ENCODE results near the gene TMEM132D. TPM values are rescaled to one million over a fixed set of nuclear protein-coding genes. Genes with fewer than 3 reads are reported as not detected.

The TMEM132D gene
- total and polyA plus RNA-seq, 2 of the 8 experiments (the other 6 are each of a cell fraction or from before 2014, with no cell fraction given) = 3.5 to 10.1 TPM

- no peak overlapping the region for H4K8ac ChIP-seq (ENCODE audit: extremely low read depth, insufficient read depth, low read length)
- H3K23ac ChIP-seq (ENCODE audit: insufficient read length) = no peak overlapping the region
- no peak overlapping the region for H2BK20ac ChIP-seq (ENCODE audit: low read length)
- FAIRE-seq = no peak
- ChIA-PET POLR2A (ENCODE audit: partially characterized antibody) (no interaction called here), CTCF (ENCODE audit: partially characterized antibody) (no interaction called here)
- H3K14ac ChIP-seq (ENCODE audit: insufficient read length) = no peak overlapping the region
- TF ChIP-seq SAP30 (IDR thresholded peaks at IDR 0.05; ENCODE audit: insufficient read depth, insufficient replicate concordance, low read length) = no peak
- no peak for TF ChIP-seq EGR1 (IDR thresholded peaks at IDR 0.05; ENCODE audit: borderline replicate concordance, low read depth, low read length)
- TF ChIP-seq NRF1 (IDR thresholded peaks at IDR 0.05; ENCODE audit: low read depth, low read length) = no peak
- TF ChIP-seq KDM5A (IDR thresholded peaks at IDR 0.05; ENCODE audit: low read length) = no peak
- TF ChIP-seq CHD2 (IDR thresholded peaks at IDR 0.05; ENCODE audit: low read length) = no peak
- no peak for TF ChIP-seq RXRA (IDR thresholded peaks at IDR 0.05; ENCODE audit: insufficient read depth, low read depth, low read length)
- no peak for TF ChIP-seq SP1 (IDR thresholded peaks at IDR 0.05; ENCODE audit: low read depth, low read length)
- no peak for TF ChIP-seq PHF8 (conservative IDR thresholded peaks at IDR 0.05; ENCODE audit: low read depth, low read length)
- TF ChIP-seq TAF1 (IDR thresholded peaks at IDR 0.05; ENCODE audit: low read depth, low read length) = no peak
- TF ChIP-seq CHD1 (IDR thresholded peaks at IDR 0.05; ENCODE audit: low read depth, low read length) = no peak
- no peak for TF ChIP-seq ASH2L (IDR thresholded peaks at IDR 0.05; ENCODE audit: low read length)
- no peak for TF ChIP-seq KDM4A (IDR thresholded peaks at IDR 0.05; ENCODE audit: low read depth, low read length, severe bottlenecking)
- TF ChIP-seq MAX (IDR thresholded peaks at IDR 0.05) = no peak
- no peak for TF ChIP-seq CBX8 (IDR thresholded peaks at IDR 0.05; ENCODE audit: borderline replicate concordance, low read depth, low read length)
- H3K79me2 ChIP-seq (ENCODE audit: control insufficient read depth in 1 of 2, insufficient read depth in 2 of 2, low read length in 2 of 2) = no peaks in the 10 kb centered on the region
- no peak overlapping the region for H2BK12ac ChIP-seq (ENCODE audit: low read depth, low read length)
- no peak overlapping the region for H3K27ac ChIP-seq (ENCODE audit: low read depth, low read length)
- H4K20me1 ChIP-seq (replicated peaks in 1 of 2; ENCODE audit: control insufficient read depth in 1 of 2, insufficient read depth in 2 of 2, low read length in 2 of 2) = no peaks in the 10 kb centered on the region
- H3K4me3 ChIP-seq (ENCODE audit: extremely low read depth in 1 of 4, insufficient read depth in 2 of 4, low read depth in 3 of 4, low read length in 4 of 4) = no peak overlapping the region
- no peak overlapping the region for H4K5ac ChIP-seq (ENCODE audit: insufficient read length, low read depth, low read length)
- H3K36me3 ChIP-seq (ENCODE audit: control insufficient read depth in 2 of 4, insufficient read depth in 4 of 4, low read length in 3 of 4) = no peaks in the 10 kb centered on the region
- no peak overlapping the region for H2BK120ac ChIP-seq (replicated peaks; ENCODE audit: low read depth, low read length)
- no peak overlapping the region for H3K9ac ChIP-seq (replicated peaks in 1 of 4; ENCODE audit: extremely low read depth in 1 of 4, low read depth in 3 of 4, low read length in 3 of 4)
- 89% methylated on average over 9 of the region's 9 CpGs; no CpG with 5 or more reads in 1 of the 2 experiments for WGBS, 2 experiments (ENCODE audit: extremely low coverage in 1 of 2, insufficient coverage in 1 of 2, insufficient read length in 1 of 2, insufficient replicate concordance in 2 of 2, low coverage in 1 of 2, low lambda C conversion rate in 2 of 2, missing lambda C conversion rate in 1 of 2)
- no peaks in the 10 kb centered on the region for H3K4me1 ChIP-seq (replicated peaks in 1 of 4; ENCODE audit: control insufficient read depth in 3 of 4, insufficient read depth in 4 of 4, low read length in 3 of 4)
- H3K4me2 ChIP-seq (ENCODE audit: insufficient read depth in 1 of 2, low read depth in 2 of 2, low read length in 2 of 2) = no peak overlapping the region
- H2AFZ ChIP-seq (ENCODE audit: low read length) = no peak overlapping the region
- no peaks in the 10 kb centered on the region; the same call in 1 of the 2 replicates for H3K23me2 ChIP-seq (ENCODE audit: low read depth, low read length)
- no peak overlapping the region for H3K4ac ChIP-seq (replicated peaks; ENCODE audit: insufficient read length, low read depth, low read length)
- no peak overlapping the region for H4K91ac ChIP-seq (replicated peaks; ENCODE audit: insufficient read length, low read length)
- no peak for DNase-seq (ENCODE audit: low read depth in 1 of 2, low spot score in 2 of 2)
- H3K79me1 ChIP-seq (ENCODE audit: low read depth, low read length) = no peaks in the 10 kb centered on the region
- H2AK5ac ChIP-seq (ENCODE audit: low read depth, low read length) = no peak overlapping the region
- no peak overlapping the region for H2BK5ac ChIP-seq (ENCODE audit: low read depth, low read length)
- no peak overlapping the region for H2BK15ac ChIP-seq (ENCODE audit: low read length)
- no peaks in the 10 kb centered on the region for H3K27me3 ChIP-seq (replicated peaks in 1 of 4; ENCODE audit: control insufficient read depth in 3 of 4, extremely low read depth in 1 of 4, insufficient read depth in 3 of 4, low read length in 3 of 4)
- H3K9me3 ChIP-seq (ENCODE audit: insufficient read depth in 2 of 2, low read depth in 1 of 2, low read length in 1 of 2) = no peaks in the 10 kb centered on the region
- H3K56ac ChIP-seq (replicated peaks; ENCODE audit: insufficient read length, low read depth, low read length) = no peak overlapping the region
- no peak overlapping the region for H3K18ac ChIP-seq (ENCODE audit: extremely low read depth, low read length)
Observed at GRCh38 chr12:129276361-129277060, 627.3 kb downstream of the TMEM132D start.

Measured in H1 (cell line).